C4-2B (cell line): ENCODE data around the gene ALPL.

Experiments used
- CTCF ChIP-seq: fragments of 450-650 bp; conservative IDR thresholded peaks from 2 replicates; pipeline ENCODE4 v1.5.1; 2017; ENCODE audit warnings: mild to moderate bottlenecking
- ZFX ChIP-seq: fragments of 450-650 bp; IDR thresholded peaks from 2 replicates; pipeline ENCODE4 v1.6.1; 2017

- TF ChIP-seq CTCF: no peak
- no peak for TF ChIP-seq ZFX
Observed at GRCh38 chr1:21620496-21620895, 111.3 kb downstream of the ALPL start.
